ENCODE results near the gene GLB1L2.

GLB1L2 gene

GRCh38 chr11:134346101-134346975 lies 14.6 kb downstream of the GLB1L2 start:
- Histone ChIP-seq H3K4me3 (replicated peaks; ENCODE audit: low read depth, low read length) (no peak overlapping the region), H3K36me3 (ENCODE audit: control insufficient read depth, insufficient read depth, low read length) (no peaks in the 10 kb centered on the region), H3K27me3 (replicated peaks; ENCODE audit: control insufficient read depth, insufficient read depth, low read length) (no peaks in the 10 kb centered on the region)
- TF ChIP-seq CTCF (IDR thresholded peaks at IDR 0.05; ENCODE audit: insufficient read depth, low read length, poor library complexity, severe bottlenecking): no peak
- DNase-seq (ENCODE audit: extremely low read depth, insufficient read length): no peak

GRCh38 chr11:134346976-134347350 lies 15.2 kb downstream of the GLB1L2 start:
- no peaks in the 10 kb centered on the region for H3K27me3 ChIP-seq (replicated peaks; ENCODE audit: control insufficient read depth, insufficient read depth, low read length)

GRCh38 chr11:134347441-134347840 lies 15.7 kb downstream of the GLB1L2 start:
- Histone ChIP-seq H3K4me3 (replicated peaks; ENCODE audit: low read depth, low read length) (no peak overlapping the region), H3K27me3 (replicated peaks; ENCODE audit: control insufficient read depth, insufficient read depth, low read length) (no peaks in the 10 kb centered on the region), H3K36me3 (ENCODE audit: control insufficient read depth, insufficient read depth, low read length) (no peaks in the 10 kb centered on the region)
- no peak for TF ChIP-seq CTCF (IDR thresholded peaks at IDR 0.05; ENCODE audit: insufficient read depth, low read length, poor library complexity, severe bottlenecking)
- no peak for DNase-seq (ENCODE audit: extremely low read depth, insufficient read length)

More at GRCh38 chr11:134346976-134347350, 15.2 kb downstream of the GLB1L2 start:
- TF ChIP-seq CTCF (IDR thresholded peaks at IDR 0.05; ENCODE audit: insufficient read depth, low read length, poor library complexity, severe bottlenecking): no peak
- Histone ChIP-seq H3K4me3 (replicated peaks; ENCODE audit: low read depth, low read length) (no peak overlapping the region), H3K36me3 (ENCODE audit: control insufficient read depth, insufficient read depth, low read length) (no peaks in the 10 kb centered on the region)
- no peak for DNase-seq (ENCODE audit: extremely low read depth, insufficient read length)

GRCh38 chr11:134349109-134349801 lies 17.5 kb downstream of the GLB1L2 start:
- no peak for TF ChIP-seq CTCF (IDR thresholded peaks at IDR 0.05; ENCODE audit: insufficient read depth, low read length, poor library complexity, severe bottlenecking)
- no peaks in the 10 kb centered on the region for H3K36me3 ChIP-seq (ENCODE audit: control insufficient read depth, insufficient read depth, low read length)
- H3K4me3 ChIP-seq (replicated peaks; ENCODE audit: low read depth, low read length): no peak overlapping the region
- no peak for DNase-seq (ENCODE audit: extremely low read depth, insufficient read length)
- H3K27me3 ChIP-seq (replicated peaks; ENCODE audit: control insufficient read depth, insufficient read depth, low read length): no peaks in the 10 kb centered on the region

GRCh38 chr11:134349802-134350355 lies 18.1 kb downstream of the GLB1L2 start:
- DNase-seq (ENCODE audit: extremely low read depth, insufficient read length): no peak
- Histone ChIP-seq H3K27me3 (replicated peaks; ENCODE audit: control insufficient read depth, insufficient read depth, low read length) (no peaks in the 10 kb centered on the region), H3K4me3 (replicated peaks; ENCODE audit: low read depth, low read length) (peak overlapping the region; percentile 3), H3K36me3 (ENCODE audit: control insufficient read depth, insufficient read depth, low read length) (no peaks in the 10 kb centered on the region)
- TF ChIP-seq CTCF (IDR thresholded peaks at IDR 0.05; ENCODE audit: insufficient read depth, low read length, poor library complexity, severe bottlenecking): no peak

All from GM06990 (cell line).